WERI-Rb-1 (cell line): ENCODE data around the gene SUMO4.

Source experiments
- DNase-seq: peaks from one replicate; pipeline ENCODE4 v3.0.0-alpha.2; 2020
- H3K27ac ChIP-seq: fragments of 250-450 bp; sonication (Bioruptor Pico); 2 replicates; pipeline ENCODE4 v1.5.1; 2020; ENCODE audit warnings: mild to moderate bottlenecking, moderate library complexity
- H3K27me3 ChIP-seq: fragments of 250-450 bp; sonication (Bioruptor Pico); 2 replicates; pipeline ENCODE4 v1.5.1; 2021; ENCODE audit warnings: mild to moderate bottlenecking, low read depth, moderate library complexity; ENCODE audit not compliant: insufficient read depth, severe bottlenecking
- H3K36me3 ChIP-seq: fragments of 250-450 bp; sonication (Bioruptor Pico); 2 replicates; pipeline ENCODE4 v1.5.1; 2020; ENCODE audit warnings: mild to moderate bottlenecking, moderate library complexity
- H3K4me3 ChIP-seq: 2 replicates; pipeline ENCODE4 v1.5.1; 2011; ENCODE audit warnings: low read depth, mild to moderate bottlenecking, control low read depth, low read length
- H3K9me3 ChIP-seq: fragments of 250-450 bp; sonication (Bioruptor Pico); 2 replicates; pipeline ENCODE4 v1.5.1; 2021; ENCODE audit warnings: mild to moderate bottlenecking, moderate library complexity; ENCODE audit not compliant: severe bottlenecking
- CTCF ChIP-seq: IDR thresholded peaks from 2 replicates; pipeline ENCODE4 v1.5.1; 2011; ENCODE audit warnings: low read depth, mild to moderate bottlenecking, control low read depth, inconsistent platforms, low read length

SUMO4 gene

GRCh38 chr6:149405823-149406765, 6.0 kb downstream of the SUMO4 start:
- no peak for TF ChIP-seq CTCF
- no peak for DNase-seq
- no peak overlapping the region for H3K4me3 ChIP-seq
- no peaks in the 10 kb centered on the region for H3K9me3 ChIP-seq
- no peak overlapping the region for H3K27ac ChIP-seq
- H3K36me3 ChIP-seq, result peaks cover 30% of the 10 kb centered on the region
- no peaks in the 10 kb centered on the region for H3K27me3 ChIP-seq

DNA sequence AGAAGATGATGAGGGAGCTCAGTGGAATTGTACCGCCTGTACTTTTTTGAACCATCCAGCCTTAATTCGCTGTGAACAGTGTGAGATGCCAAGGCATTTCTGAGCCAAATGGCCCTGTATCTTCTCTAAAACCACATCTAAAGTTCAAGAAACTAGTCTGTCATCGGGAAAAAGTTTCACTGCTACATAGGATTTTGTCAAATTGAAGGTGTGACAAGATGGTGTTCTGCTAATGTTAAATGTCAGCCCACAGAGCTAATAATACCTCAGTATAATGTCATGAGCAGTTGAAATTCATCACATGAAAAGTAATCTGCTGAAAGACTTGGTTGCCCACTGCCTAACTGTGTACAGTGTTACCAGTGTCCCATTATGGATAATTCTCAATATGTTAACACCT, 9.6 kb downstream of the SUMO4 start:
- TF ChIP-seq CTCF, result no peak

DNA sequence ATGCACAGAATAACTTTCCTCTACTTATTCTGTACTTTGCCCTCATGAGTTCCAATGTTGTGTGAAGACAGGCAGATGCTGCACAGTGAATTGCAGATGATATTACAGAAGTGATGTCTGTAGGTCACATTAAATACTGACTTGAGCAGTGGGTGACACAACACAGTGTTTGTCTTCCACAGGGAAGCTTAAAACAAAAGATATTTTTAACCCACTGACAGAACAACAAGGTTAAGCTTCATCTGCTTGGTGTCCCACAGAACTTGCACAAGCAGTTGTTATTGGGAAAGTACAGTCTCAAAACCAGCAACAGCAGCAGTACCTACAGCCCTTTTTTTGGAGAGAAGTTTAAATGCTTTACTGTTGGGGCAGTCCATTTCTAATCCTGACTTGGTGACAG, 10.5 kb downstream of the SUMO4 start:
- no peak overlapping the region for H3K27ac ChIP-seq
- no peak for DNase-seq
- TF ChIP-seq CTCF, result no peak
- H3K4me3 ChIP-seq, result no peak overlapping the region
- no peaks in the 10 kb centered on the region for H3K27me3 ChIP-seq
- H3K9me3 ChIP-seq, result no peaks in the 10 kb centered on the region
- H3K36me3 ChIP-seq, result peaks cover 17% of the 10 kb centered on the region

More for the DNA sequence above, 9.6 kb downstream of the SUMO4 start:
- Histone ChIP-seq H3K27me3 (no peaks in the 10 kb centered on the region), H3K27ac (no peak overlapping the region), H3K9me3 (no peaks in the 10 kb centered on the region), H3K4me3 (no peak overlapping the region), H3K36me3 (peaks cover 17% of the 10 kb centered on the region)
- DNase-seq, result no peak

- no peak for TF ChIP-seq CTCF
- Histone ChIP-seq H3K27me3 (no peaks in the 10 kb centered on the region), H3K36me3 (peaks cover 14% of the 10 kb centered on the region), H3K9me3 (no peaks in the 10 kb centered on the region), H3K27ac (no peak overlapping the region), H3K4me3 (no peak overlapping the region)
- DNase-seq, result no peak
Observed at GRCh38 chr6:149414009-149414408, 13.9 kb downstream of the SUMO4 start.

- no peak for DNase-seq
- H3K27ac ChIP-seq, result no peak overlapping the region
- H3K27me3 ChIP-seq, result no peaks in the 10 kb centered on the region
- no peak overlapping the region for H3K4me3 ChIP-seq
- H3K36me3 ChIP-seq, result peaks cover 8% of the 10 kb centered on the region
- no peak for TF ChIP-seq CTCF
- no peaks in the 10 kb centered on the region for H3K9me3 ChIP-seq
Observed at GRCh38 chr6:149414821-149415220, 14.8 kb downstream of the SUMO4 start.
